WTC11 (cell line): ENCODE data around the gene SLC18A2. TPM values are rescaled to one million over a fixed set of nuclear protein-coding genes. Genes with fewer than 3 reads are reported as not detected.

ENCODE experiments used
- ATAC-seq: fragments of 200-7000 bp; cut with Tn5 transposase; 2 replicates; pipeline ENCODE4 v1.10.0; 2021; ENCODE audit warnings: mild to moderate bottlenecking, moderate library complexity
- CTCF ChIA-PET: fragments of 300-600 bp; sonication (Branson Sonifier 250); formaldehyde crosslinking; loops from one replicate; lab custom pipeline; 2021; ENCODE audit warnings: antibody characterized with exemption; lab: Charles Lee
- POLR2A ChIA-PET: fragments of 350-600 bp; sonication (Branson Sonifier 250); formaldehyde crosslinking; loops from one replicate; lab custom pipeline; 2021; ENCODE audit warnings: antibody characterized with exemption; lab: Charles Lee
- DNase-seq: peaks from one replicate; pipeline ENCODE4 v3.0.0; 2021; ENCODE audit warnings: low spot score
- H3K27ac Mint-ChIP-seq: 2 replicates; pipeline ENCODE4 v1.8.0; 2021; ENCODE audit warnings: mixed read lengths
- H3K27me3 Mint-ChIP-seq: 2 replicates; pipeline ENCODE4 v1.8.0; 2021; ENCODE audit warnings: low read depth, mild to moderate bottlenecking, moderate library complexity, mixed read lengths
- H3K36me3 Mint-ChIP-seq: 2 replicates; pipeline ENCODE4 v1.8.0; 2021; ENCODE audit warnings: mixed read lengths
- H3K4me1 Mint-ChIP-seq: 2 replicates; pipeline ENCODE4 v1.8.0; 2022; ENCODE audit warnings: mixed read lengths
- H3K4me3 Mint-ChIP-seq: 2 replicates; pipeline ENCODE4 v1.8.0; 2021; ENCODE audit warnings: mild to moderate bottlenecking, moderate library complexity, mixed read lengths
- H3K9me3 Mint-ChIP-seq: 2 replicates; pipeline ENCODE4 v1.8.0; 2021; ENCODE audit warnings: mixed read lengths
- ETV6 ChIP-seq: sonication (generic); formaldehyde crosslinking; IDR thresholded peaks from 2 replicates; pipeline ENCODE4 v1.8.1; 2022; ENCODE audit warnings: mild to moderate bottlenecking, missing genetic modification reagents
- FOXK1 ChIP-seq: sonication (generic); formaldehyde crosslinking; IDR thresholded peaks from 2 replicates; pipeline ENCODE4 v1.8.0; 2022; ENCODE audit warnings: mild to moderate bottlenecking, moderate library complexity, missing genetic modification reagents
- GTF2I ChIP-seq: fragments of 250-450 bp; sonication (Bioruptor Pico); conservative IDR thresholded peaks from 2 replicates; pipeline ENCODE4 v1.4.0; 2021; ENCODE audit warnings: mild to moderate bottlenecking
- TP53 ChIP-seq: sonication (generic); formaldehyde crosslinking; IDR thresholded peaks from 2 replicates; pipeline ENCODE4 v1.8.1; 2023; ENCODE audit warnings: mild to moderate bottlenecking, missing genetic modification reagents
- ZBTB21 ChIP-seq: sonication (generic); formaldehyde crosslinking; IDR thresholded peaks from 2 replicates; pipeline ENCODE4 v1.8.1; 2023; ENCODE audit warnings: mild to moderate bottlenecking, missing genetic modification reagents, borderline replicate concordance
- ZNF263 ChIP-seq: sonication (generic); formaldehyde crosslinking; IDR thresholded peaks from 2 replicates; pipeline ENCODE4 v1.8.1; 2022; ENCODE audit warnings: low read depth, mild to moderate bottlenecking, moderate library complexity, missing genetic modification reagents
- total RNA-seq: library from RNA; stranded (reverse); gene quantifications from 3 replicates; pipeline ENCODE4 v1.2.3, GENCODE V29; 2021
- TF ChIP-seq, protein P1 (sequence below): sonication (generic); formaldehyde crosslinking; IDR thresholded peaks from 2 replicates; pipeline ENCODE4 v1.8.0; 2023; ENCODE audit warnings: missing genetic modification reagents
- TF ChIP-seq, protein P2 (sequence below): sonication (generic); formaldehyde crosslinking; IDR thresholded peaks from 2 replicates; pipeline ENCODE4 v1.8.1; 2023; ENCODE audit warnings: mild to moderate bottlenecking, missing genetic modification reagents, moderate library complexity
- TF ChIP-seq, protein P3 (sequence below): sonication (generic); formaldehyde crosslinking; IDR thresholded peaks from 2 replicates; pipeline ENCODE4 v1.8.0; 2022; ENCODE audit warnings: mild to moderate bottlenecking, missing genetic modification reagents
- TF ChIP-seq, protein P4 (sequence below): sonication (generic); formaldehyde crosslinking; IDR thresholded peaks from 2 replicates; pipeline ENCODE4 v1.8.1; 2022; ENCODE audit warnings: mild to moderate bottlenecking, moderate library complexity, missing genetic modification reagents
- TF ChIP-seq, protein P5 (sequence below): sonication (generic); formaldehyde crosslinking; IDR thresholded peaks from 2 replicates; pipeline ENCODE4 v1.8.0; 2023; ENCODE audit warnings: mild to moderate bottlenecking, missing genetic modification reagents
- TF ChIP-seq, protein P6 (sequence below): sonication (generic); formaldehyde crosslinking; IDR thresholded peaks from 2 replicates; pipeline ENCODE4 v1.8.0; 2022; ENCODE audit warnings: missing genetic modification reagents
- TF ChIP-seq, protein P7 (sequence below): fragments of 250-450 bp; sonication (Bioruptor Pico); IDR thresholded peaks from 2 replicates; pipeline ENCODE4 v1.9.0; 2021; ENCODE audit warnings: mild to moderate bottlenecking
- TF ChIP-seq, protein P8 (sequence below): sonication (generic); formaldehyde crosslinking; IDR thresholded peaks from 2 replicates; pipeline ENCODE4 v1.8.0; 2022; ENCODE audit warnings: mild to moderate bottlenecking, missing genetic modification reagents
- TF ChIP-seq, protein P9 (sequence below): sonication (generic); formaldehyde crosslinking; IDR thresholded peaks from 2 replicates; pipeline ENCODE4 v1.8.0; 2022; ENCODE audit warnings: mild to moderate bottlenecking, missing genetic modification reagents
- TF ChIP-seq, protein P10 (sequence below): fragments of 200-600 bp; IDR thresholded peaks from 2 replicates; pipeline ENCODE4 v1.8.0; 2022; ENCODE audit warnings: antibody characterized with exemption

SLC18A2 gene
- total RNA-seq, 1 experiment from 2014 or later: 5.9 TPM

DNA sequence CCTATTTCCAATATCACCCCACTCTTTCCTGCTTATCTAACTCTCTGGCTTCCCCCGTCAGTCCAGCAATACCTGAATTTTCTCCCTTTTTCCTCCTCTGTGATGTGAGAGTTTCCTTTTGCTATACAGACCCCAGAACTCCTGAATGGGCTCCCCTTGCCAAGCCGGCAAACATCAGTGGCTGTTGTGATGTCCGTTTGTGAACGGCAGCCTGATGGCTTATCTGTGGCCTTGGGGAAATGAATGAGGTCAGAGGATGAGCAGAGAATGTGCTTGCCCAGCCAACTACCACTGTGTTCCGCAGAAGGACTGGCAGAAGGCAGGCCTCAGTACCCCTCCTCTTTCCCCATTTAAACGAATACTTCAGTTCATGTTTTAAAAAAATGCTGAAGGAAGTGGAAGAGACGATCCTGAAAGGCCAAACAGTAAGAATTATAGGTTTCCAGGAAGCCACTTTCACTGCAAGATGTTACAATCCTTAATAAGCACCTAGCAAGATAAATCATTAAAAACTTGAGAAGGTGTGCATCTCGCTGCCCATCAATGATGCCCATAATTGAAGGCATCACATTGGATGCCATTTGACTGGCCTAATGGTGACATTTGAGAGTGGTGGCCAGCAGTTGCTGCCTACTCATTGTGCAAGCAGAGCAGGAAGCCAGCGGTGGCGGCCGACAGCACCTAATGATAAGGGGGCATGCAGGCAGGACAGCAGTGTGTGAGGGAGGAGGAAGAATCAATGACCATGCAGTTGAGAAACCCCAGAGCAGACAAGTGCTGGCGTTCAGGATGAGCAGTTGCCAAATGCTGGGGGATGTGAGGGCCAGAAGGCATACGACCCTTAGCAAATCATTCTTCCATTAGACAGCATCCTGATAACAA lies 31.5 kb downstream of the SLC18A2 start:
- ChIA-PET CTCF (interaction anchor here (0.8 kb wide), 1 partner anchor 55 kb away, joined by 4 read pairs; no protein-coding TSS in a partner anchor), POLR2A (no interaction called here)
- Mint-ChIP-seq H3K9me3 (no peaks in the 10 kb centered on the region), H3K4me1 (peaks cover 5% of the 10 kb centered on the region; the same call in 1 of the 2 replicates), H3K27me3 (no peaks in the 10 kb centered on the region), H3K36me3 (0 out of 2 replicates have a peak, but pooled peaks cover 3% of the 10 kb centered on the region), H3K27ac (no peak overlapping the region), H3K4me3 (no peak overlapping the region)
- no peak for DNase-seq
- TF ChIP-seq ZNF263 (CRISPR knock-in tag) (no peak), FOXK1 (no peak), ZBTB21 (CRISPR knock-in tag) (no peak), TP53 (no peak)
- TF ChIP-seq, protein P1, sequence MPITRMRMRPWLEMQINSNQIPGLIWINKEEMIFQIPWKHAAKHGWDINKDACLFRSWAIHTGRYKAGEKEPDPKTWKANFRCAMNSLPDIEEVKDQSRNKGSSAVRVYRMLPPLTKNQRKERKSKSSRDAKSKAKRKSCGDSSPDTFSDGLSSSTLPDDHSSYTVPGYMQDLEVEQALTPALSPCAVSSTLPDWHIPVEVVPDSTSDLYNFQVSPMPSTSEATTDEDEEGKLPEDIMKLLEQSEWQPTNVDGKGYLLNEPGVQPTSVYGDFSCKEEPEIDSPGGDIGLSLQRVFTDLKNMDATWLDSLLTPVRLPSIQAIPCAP (CRISPR knock-in tag): no peak
- TF ChIP-seq, protein P2, sequence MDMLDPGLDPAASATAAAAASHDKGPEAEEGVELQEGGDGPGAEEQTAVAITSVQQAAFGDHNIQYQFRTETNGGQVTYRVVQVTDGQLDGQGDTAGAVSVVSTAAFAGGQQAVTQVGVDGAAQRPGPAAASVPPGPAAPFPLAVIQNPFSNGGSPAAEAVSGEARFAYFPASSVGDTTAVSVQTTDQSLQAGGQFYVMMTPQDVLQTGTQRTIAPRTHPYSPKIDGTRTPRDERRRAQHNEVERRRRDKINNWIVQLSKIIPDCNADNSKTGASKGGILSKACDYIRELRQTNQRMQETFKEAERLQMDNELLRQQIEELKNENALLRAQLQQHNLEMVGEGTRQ (CRISPR knock-in tag): no peak
- TF ChIP-seq, protein P3, sequence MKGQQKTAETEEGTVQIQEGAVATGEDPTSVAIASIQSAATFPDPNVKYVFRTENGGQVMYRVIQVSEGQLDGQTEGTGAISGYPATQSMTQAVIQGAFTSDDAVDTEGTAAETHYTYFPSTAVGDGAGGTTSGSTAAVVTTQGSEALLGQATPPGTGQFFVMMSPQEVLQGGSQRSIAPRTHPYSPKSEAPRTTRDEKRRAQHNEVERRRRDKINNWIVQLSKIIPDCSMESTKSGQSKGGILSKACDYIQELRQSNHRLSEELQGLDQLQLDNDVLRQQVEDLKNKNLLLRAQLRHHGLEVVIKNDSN (CRISPR knock-in tag): no peak
- TF ChIP-seq, protein P4, sequence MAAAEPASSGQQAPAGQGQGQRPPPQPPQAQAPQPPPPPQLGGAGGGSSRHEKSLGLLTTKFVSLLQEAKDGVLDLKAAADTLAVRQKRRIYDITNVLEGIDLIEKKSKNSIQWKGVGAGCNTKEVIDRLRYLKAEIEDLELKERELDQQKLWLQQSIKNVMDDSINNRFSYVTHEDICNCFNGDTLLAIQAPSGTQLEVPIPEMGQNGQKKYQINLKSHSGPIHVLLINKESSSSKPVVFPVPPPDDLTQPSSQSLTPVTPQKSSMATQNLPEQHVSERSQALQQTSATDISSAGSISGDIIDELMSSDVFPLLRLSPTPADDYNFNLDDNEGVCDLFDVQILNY: no peak
- TF ChIP-seq, protein P5, sequence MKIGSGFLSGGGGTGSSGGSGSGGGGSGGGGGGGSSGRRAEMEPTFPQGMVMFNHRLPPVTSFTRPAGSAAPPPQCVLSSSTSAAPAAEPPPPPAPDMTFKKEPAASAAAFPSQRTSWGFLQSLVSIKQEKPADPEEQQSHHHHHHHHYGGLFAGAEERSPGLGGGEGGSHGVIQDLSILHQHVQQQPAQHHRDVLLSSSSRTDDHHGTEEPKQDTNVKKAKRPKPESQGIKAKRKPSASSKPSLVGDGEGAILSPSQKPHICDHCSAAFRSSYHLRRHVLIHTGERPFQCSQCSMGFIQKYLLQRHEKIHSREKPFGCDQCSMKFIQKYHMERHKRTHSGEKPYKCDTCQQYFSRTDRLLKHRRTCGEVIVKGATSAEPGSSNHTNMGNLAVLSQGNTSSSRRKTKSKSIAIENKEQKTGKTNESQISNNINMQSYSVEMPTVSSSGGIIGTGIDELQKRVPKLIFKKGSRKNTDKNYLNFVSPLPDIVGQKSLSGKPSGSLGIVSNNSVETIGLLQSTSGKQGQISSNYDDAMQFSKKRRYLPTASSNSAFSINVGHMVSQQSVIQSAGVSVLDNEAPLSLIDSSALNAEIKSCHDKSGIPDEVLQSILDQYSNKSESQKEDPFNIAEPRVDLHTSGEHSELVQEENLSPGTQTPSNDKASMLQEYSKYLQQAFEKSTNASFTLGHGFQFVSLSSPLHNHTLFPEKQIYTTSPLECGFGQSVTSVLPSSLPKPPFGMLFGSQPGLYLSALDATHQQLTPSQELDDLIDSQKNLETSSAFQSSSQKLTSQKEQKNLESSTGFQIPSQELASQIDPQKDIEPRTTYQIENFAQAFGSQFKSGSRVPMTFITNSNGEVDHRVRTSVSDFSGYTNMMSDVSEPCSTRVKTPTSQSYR (CRISPR knock-in tag): no peak
- TF ChIP-seq, protein P6, sequence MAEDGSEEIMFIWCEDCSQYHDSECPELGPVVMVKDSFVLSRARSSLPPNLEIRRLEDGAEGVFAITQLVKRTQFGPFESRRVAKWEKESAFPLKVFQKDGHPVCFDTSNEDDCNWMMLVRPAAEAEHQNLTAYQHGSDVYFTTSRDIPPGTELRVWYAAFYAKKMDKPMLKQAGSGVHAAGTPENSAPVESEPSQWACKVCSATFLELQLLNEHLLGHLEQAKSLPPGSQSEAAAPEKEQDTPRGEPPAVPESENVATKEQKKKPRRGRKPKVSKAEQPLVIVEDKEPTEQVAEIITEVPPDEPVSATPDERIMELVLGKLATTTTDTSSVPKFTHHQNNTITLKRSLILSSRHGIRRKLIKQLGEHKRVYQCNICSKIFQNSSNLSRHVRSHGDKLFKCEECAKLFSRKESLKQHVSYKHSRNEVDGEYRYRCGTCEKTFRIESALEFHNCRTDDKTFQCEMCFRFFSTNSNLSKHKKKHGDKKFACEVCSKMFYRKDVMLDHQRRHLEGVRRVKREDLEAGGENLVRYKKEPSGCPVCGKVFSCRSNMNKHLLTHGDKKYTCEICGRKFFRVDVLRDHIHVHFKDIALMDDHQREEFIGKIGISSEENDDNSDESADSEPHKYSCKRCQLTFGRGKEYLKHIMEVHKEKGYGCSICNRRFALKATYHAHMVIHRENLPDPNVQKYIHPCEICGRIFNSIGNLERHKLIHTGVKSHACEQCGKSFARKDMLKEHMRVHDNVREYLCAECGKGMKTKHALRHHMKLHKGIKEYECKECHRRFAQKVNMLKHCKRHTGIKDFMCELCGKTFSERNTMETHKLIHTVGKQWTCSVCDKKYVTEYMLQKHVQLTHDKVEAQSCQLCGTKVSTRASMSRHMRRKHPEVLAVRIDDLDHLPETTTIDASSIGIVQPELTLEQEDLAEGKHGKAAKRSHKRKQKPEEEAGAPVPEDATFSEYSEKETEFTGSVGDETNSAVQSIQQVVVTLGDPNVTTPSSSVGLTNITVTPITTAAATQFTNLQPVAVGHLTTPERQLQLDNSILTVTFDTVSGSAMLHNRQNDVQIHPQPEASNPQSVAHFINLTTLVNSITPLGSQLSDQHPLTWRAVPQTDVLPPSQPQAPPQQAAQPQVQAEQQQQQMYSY (CRISPR knock-in tag): no peak
- no peak for ATAC-seq

DNA sequence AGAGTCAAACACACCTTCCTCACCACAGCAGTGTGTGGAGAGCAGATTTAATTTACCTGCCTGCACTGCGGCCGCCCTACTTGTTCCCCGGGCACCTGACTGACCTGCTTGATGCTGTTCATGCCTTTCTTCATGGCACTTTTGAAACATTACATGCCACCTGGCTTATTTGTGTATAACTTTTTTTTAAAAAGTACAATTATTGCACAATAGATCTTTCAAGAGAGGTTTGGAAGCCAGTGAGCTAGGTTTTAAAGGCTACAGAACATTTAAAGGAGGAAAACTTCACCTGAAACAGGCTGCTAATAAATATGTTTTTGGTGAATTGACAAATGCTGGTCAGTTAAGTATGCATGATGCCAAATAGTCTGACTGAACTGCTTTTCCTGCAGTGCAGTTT lies 33.1 kb downstream of the SLC18A2 start:
- Mint-ChIP-seq H3K4me1 (peaks cover 5% of the 10 kb centered on the region; the same call in 1 of the 2 replicates), H3K36me3 (0 out of 2 replicates have a peak, but pooled peaks cover 1% of the 10 kb centered on the region), H3K4me3 (no peak overlapping the region), H3K27me3 (no peaks in the 10 kb centered on the region), H3K9me3 (no peaks in the 10 kb centered on the region), H3K27ac (no peak overlapping the region)
- ChIA-PET POLR2A (no interaction called here), CTCF (interaction anchor here (1.9 kb wide), 1 partner anchor 57 kb away, joined by 6 read pairs; no protein-coding TSS in a partner anchor)
- ATAC-seq (no peak), DNase-seq (no peak)
- TF ChIP-seq, protein P7, sequence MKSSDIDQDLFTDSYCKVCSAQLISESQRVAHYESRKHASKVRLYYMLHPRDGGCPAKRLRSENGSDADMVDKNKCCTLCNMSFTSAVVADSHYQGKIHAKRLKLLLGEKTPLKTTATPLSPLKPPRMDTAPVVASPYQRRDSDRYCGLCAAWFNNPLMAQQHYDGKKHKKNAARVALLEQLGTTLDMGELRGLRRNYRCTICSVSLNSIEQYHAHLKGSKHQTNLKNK (CRISPR knock-in tag): no peak
- TF ChIP-seq ETV6 (CRISPR knock-in tag) (no peak), GTF2I (CRISPR knock-in tag) (no peak)
- TF ChIP-seq, protein P8, sequence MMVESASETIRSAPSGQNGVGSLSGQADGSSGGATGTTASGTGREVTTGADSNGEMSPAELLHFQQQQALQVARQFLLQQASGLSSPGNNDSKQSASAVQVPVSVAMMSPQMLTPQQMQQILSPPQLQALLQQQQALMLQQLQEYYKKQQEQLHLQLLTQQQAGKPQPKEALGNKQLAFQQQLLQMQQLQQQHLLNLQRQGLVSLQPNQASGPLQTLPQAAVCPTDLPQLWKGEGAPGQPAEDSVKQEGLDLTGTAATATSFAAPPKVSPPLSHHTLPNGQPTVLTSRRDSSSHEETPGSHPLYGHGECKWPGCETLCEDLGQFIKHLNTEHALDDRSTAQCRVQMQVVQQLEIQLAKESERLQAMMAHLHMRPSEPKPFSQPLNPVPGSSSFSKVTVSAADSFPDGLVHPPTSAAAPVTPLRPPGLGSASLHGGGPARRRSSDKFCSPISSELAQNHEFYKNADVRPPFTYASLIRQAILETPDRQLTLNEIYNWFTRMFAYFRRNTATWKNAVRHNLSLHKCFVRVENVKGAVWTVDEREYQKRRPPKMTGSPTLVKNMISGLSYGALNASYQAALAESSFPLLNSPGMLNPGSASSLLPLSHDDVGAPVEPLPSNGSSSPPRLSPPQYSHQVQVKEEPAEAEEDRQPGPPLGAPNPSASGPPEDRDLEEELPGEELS: no peak
- TF ChIP-seq, protein P9, sequence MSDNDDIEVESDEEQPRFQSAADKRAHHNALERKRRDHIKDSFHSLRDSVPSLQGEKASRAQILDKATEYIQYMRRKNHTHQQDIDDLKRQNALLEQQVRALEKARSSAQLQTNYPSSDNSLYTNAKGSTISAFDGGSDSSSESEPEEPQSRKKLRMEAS: no peak
- TF ChIP-seq, protein P10, sequence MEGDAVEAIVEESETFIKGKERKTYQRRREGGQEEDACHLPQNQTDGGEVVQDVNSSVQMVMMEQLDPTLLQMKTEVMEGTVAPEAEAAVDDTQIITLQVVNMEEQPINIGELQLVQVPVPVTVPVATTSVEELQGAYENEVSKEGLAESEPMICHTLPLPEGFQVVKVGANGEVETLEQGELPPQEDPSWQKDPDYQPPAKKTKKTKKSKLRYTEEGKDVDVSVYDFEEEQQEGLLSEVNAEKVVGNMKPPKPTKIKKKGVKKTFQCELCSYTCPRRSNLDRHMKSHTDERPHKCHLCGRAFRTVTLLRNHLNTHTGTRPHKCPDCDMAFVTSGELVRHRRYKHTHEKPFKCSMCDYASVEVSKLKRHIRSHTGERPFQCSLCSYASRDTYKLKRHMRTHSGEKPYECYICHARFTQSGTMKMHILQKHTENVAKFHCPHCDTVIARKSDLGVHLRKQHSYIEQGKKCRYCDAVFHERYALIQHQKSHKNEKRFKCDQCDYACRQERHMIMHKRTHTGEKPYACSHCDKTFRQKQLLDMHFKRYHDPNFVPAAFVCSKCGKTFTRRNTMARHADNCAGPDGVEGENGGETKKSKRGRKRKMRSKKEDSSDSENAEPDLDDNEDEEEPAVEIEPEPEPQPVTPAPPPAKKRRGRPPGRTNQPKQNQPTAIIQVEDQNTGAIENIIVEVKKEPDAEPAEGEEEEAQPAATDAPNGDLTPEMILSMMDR: no peak
